GM23338 (cell line): ENCODE data around the gene LRRC3. TPM values are rescaled to one million over a fixed set of nuclear protein-coding genes. Genes with fewer than 3 reads are reported as not detected.

ENCODE experiments used
- ATAC-seq: fragments of 200-7000 bp; cut with Tn5 transposase; 3 replicates; pipeline ENCODE4 v1.9.1; 2020
- DNase-seq: peaks from one replicate; pipeline ENCODE4 v3.0.0-alpha.2; 2015; ENCODE audit warnings: low spot score
- H2AFZ ChIP-seq: fragments of 200-600 bp; sonication (generic); 2 replicates; pipeline ENCODE4 v1.8.0; 2016; ENCODE audit warnings: antibody characterized with exemption, mild to moderate bottlenecking, moderate library complexity
- H3F3A ChIP-seq: fragments of 200-600 bp; sonication (generic); replicated peaks from 2 replicates; pipeline ENCODE4 v1.8.0; 2017; ENCODE audit warnings: antibody characterized with exemption, mixed run types, low read depth
- H3K27ac ChIP-seq: fragments of 200-600 bp; sonication (generic); 2 replicates; pipeline ENCODE4 v1.6.1; 2016; ENCODE audit warnings: low read depth
- H3K27me3 ChIP-seq: fragments of 200-600 bp; sonication (generic); 2 replicates; pipeline ENCODE4 v1.8.0; 2016; ENCODE audit warnings: mild to moderate bottlenecking, mixed run types, moderate library complexity; ENCODE audit not compliant: insufficient read depth
- H3K36me3 ChIP-seq: fragments of 200-600 bp; sonication (generic); 2 replicates; pipeline ENCODE4 v1.8.0; 2016; ENCODE audit warnings: mild to moderate bottlenecking; ENCODE audit not compliant: insufficient read depth
- H3K4me1 ChIP-seq: fragments of 200-600 bp; sonication (generic); 2 replicates; pipeline ENCODE4 v1.8.0; 2016; ENCODE audit warnings: mild to moderate bottlenecking, moderate library complexity; ENCODE audit not compliant: insufficient read depth
- H3K4me2 ChIP-seq: fragments of 200-600 bp; sonication (generic); 2 replicates; pipeline ENCODE4 v1.7.1; 2017; ENCODE audit warnings: mixed run types
- H3K4me3 ChIP-seq: fragments of 200-600 bp; sonication (generic); 2 replicates; pipeline ENCODE4 v1.6.1; 2016; ENCODE audit warnings: mixed run types
- H3K79me2 ChIP-seq: fragments of 200-600 bp; sonication (generic); replicated peaks from 2 replicates; pipeline ENCODE4 v1.8.0; 2017; ENCODE audit warnings: mild to moderate bottlenecking; ENCODE audit not compliant: insufficient read depth
- H3K9me2 ChIP-seq: fragments of 200-600 bp; sonication (generic); 2 replicates; pipeline ENCODE4 v1.8.0; 2017; ENCODE audit not compliant: insufficient read depth
- H4K20me1 ChIP-seq: fragments of 200-600 bp; sonication (generic); replicated peaks from 2 replicates; pipeline ENCODE4 v1.8.0; 2017; ENCODE audit warnings: mild to moderate bottlenecking; ENCODE audit not compliant: insufficient read depth
- H3K27ac Mint-ChIP-seq: 2 replicates; pipeline ENCODE4 v1.8.0; 2020; ENCODE audit warnings: inconsistent platforms, mild to moderate bottlenecking, moderate library complexity, mixed read lengths
- H3K27me3 Mint-ChIP-seq: 3 replicates; pipeline ENCODE4 v1.8.0; 2022; ENCODE audit warnings: low read depth, mild to moderate bottlenecking, moderate library complexity, mixed read lengths, inconsistent platforms; ENCODE audit not compliant: insufficient read depth, poor library complexity
- H3K36me3 Mint-ChIP-seq: 3 replicates; pipeline ENCODE4 v1.8.0; 2021; ENCODE audit warnings: low read depth, mild to moderate bottlenecking, inconsistent platforms, moderate library complexity, mixed read lengths
- H3K4me1 Mint-ChIP-seq: 3 replicates; pipeline ENCODE4 v1.8.0; 2020; ENCODE audit warnings: mild to moderate bottlenecking, inconsistent platforms, mixed read lengths
- H3K4me3 Mint-ChIP-seq: 3 replicates; pipeline ENCODE4 v1.8.0; 2021; ENCODE audit warnings: moderate library complexity, mild to moderate bottlenecking, inconsistent platforms, mixed read lengths
- H3K9me3 Mint-ChIP-seq: 3 replicates; pipeline ENCODE4 v1.8.0; 2020; ENCODE audit warnings: moderate library complexity, mild to moderate bottlenecking, inconsistent platforms, mixed read lengths
- CREB1 ChIP-seq: fragments of 250-450 bp; sonication (Bioruptor Pico); IDR thresholded peaks from 2 replicates; pipeline ENCODE4 v1.5.0; 2020; ENCODE audit warnings: low read depth, mild to moderate bottlenecking, moderate library complexity
- EZH2phosphoT487 ChIP-seq: fragments of 200-600 bp; sonication (generic); IDR thresholded peaks from one replicate; pipeline ENCODE4 v1.8.1; 2018; ENCODE audit warnings: antibody characterized with exemption; ENCODE audit not compliant: unreplicated experiment
- NANOG ChIP-seq: IDR thresholded peaks from 2 replicates; pipeline ENCODE4 v1.6.1; 2016; ENCODE audit warnings: antibody characterized with exemption, borderline replicate concordance
- ZNF114 ChIP-seq: fragments of 250-450 bp; sonication (Bioruptor Pico); IDR thresholded peaks from 2 replicates; pipeline ENCODE4 v1.5.0; 2020; ENCODE audit warnings: mild to moderate bottlenecking, moderate library complexity
- ZNF331 ChIP-seq: fragments of 250-450 bp; sonication (Bioruptor Pico); IDR thresholded peaks from 2 replicates; pipeline ENCODE4 v1.5.0; 2020; ENCODE audit warnings: low read depth, mild to moderate bottlenecking, moderate library complexity
- polyA plus RNA-seq: library from polyadenylated mRNA; unstranded; fragments of >200 nt; fragmentation: Nextera tagmentation; extraction: Ambion mirVana; gene quantifications from 2 replicates; pipeline ENCODE4 v1.2.1, GENCODE V29; 2016
- total RNA-seq: library from RNA; depleted of rRNA; stranded (reverse); fragments of >200 nt; shearing (Covaris generic); gene quantifications from 2 replicates; pipeline ENCODE4 v1.2.3, GENCODE V29; 2014
- TF ChIP-seq, protein P1 (sequence below): IDR thresholded peaks from one replicate; pipeline ENCODE4 v1.6.1; 2018; ENCODE audit warnings: antibody characterized with exemption; ENCODE audit not compliant: unreplicated experiment
- TF ChIP-seq, protein P2 (sequence below): fragments of 250-450 bp; sonication (Bioruptor Pico); IDR thresholded peaks from 2 replicates; pipeline ENCODE4 v1.5.0; 2020; ENCODE audit warnings: mild to moderate bottlenecking, moderate library complexity
- TF ChIP-seq, protein P3 (sequence below): IDR thresholded peaks from 2 replicates; pipeline ENCODE4 v1.6.1; 2016; ENCODE audit warnings: antibody characterized with exemption

Gene LRRC3
- total and polyA plus RNA-seq, 2 experiments from 2014 or later, result 0.95 to 6.8 TPM

DNA sequence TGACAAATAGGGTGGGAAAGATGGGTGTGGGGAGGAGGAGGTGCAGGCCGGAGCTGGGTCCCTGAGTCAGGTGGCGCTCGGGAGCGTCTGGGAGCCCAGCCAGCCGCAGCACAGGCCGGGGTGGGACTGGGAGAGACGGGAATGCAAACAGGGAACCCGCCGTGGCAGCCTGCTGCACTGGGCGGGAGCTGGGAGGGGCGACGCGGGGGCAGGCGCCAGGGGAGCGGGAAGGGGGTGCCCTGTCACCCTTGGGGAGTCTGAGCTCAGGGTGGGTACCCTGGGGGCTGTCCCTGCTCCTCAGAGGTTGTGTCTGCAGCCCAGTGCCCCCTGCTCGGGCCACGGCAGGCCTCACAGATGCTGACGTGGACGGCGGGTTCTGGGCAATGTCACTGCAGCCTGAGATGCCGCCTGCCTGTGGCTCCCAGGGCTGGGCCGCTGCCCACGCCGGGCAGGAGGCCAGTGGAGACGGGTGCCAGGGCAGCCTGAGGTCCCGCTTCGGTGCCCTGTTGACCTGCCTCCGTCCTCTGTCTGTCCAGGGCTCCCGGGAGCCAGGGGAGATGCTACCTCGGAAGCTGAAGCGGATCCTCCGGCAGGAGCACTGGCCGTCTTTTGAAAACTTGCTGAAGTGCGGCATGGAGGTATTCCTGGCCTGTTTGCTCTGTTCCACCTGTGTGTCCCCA lies 16.6 kb upstream of the LRRC3 start (continued):
- TF ChIP-seq, protein P1, sequence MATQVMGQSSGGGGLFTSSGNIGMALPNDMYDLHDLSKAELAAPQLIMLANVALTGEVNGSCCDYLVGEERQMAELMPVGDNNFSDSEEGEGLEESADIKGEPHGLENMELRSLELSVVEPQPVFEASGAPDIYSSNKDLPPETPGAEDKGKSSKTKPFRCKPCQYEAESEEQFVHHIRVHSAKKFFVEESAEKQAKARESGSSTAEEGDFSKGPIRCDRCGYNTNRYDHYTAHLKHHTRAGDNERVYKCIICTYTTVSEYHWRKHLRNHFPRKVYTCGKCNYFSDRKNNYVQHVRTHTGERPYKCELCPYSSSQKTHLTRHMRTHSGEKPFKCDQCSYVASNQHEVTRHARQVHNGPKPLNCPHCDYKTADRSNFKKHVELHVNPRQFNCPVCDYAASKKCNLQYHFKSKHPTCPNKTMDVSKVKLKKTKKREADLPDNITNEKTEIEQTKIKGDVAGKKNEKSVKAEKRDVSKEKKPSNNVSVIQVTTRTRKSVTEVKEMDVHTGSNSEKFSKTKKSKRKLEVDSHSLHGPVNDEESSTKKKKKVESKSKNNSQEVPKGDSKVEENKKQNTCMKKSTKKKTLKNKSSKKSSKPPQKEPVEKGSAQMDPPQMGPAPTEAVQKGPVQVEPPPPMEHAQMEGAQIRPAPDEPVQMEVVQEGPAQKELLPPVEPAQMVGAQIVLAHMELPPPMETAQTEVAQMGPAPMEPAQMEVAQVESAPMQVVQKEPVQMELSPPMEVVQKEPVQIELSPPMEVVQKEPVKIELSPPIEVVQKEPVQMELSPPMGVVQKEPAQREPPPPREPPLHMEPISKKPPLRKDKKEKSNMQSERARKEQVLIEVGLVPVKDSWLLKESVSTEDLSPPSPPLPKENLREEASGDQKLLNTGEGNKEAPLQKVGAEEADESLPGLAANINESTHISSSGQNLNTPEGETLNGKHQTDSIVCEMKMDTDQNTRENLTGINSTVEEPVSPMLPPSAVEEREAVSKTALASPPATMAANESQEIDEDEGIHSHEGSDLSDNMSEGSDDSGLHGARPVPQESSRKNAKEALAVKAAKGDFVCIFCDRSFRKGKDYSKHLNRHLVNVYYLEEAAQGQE, result no peak
- TF ChIP-seq ZNF331 (CRISPR knock-in tag), result no peak

GRCh38 chr21:44439211-44439600 lies 16.1 kb upstream of the LRRC3 start:
- Mint-ChIP-seq H3K36me3 (no peaks in the 10 kb centered on the region), H3K9me3 (no peaks in the 10 kb centered on the region), H3K27me3 (peaks cover 5% of the 10 kb centered on the region), H3K4me1 (no peaks in the 10 kb centered on the region), H3K27ac (no peak overlapping the region), H3K4me3 (no peak overlapping the region)
- Histone ChIP-seq H3K27me3 (no peaks in the 10 kb centered on the region), H3K4me1 (no peaks in the 10 kb centered on the region), H3K27ac (no peak overlapping the region), H2AFZ (no peak overlapping the region), H3K9me2 (no peaks in the 10 kb centered on the region), H3K36me3 (no peaks in the 10 kb centered on the region), H3K4me2 (no peak overlapping the region), H3F3A (no peaks in the 10 kb centered on the region), H4K20me1 (no peaks in the 10 kb centered on the region), H3K79me2 (no peaks in the 10 kb centered on the region), H3K4me3 (no peak overlapping the region)
- DNase-seq, result no peak
- no peak for ATAC-seq
- TF ChIP-seq NANOG, result no peak
- TF ChIP-seq ZNF114 (CRISPR knock-in tag), result no peak
- TF ChIP-seq, protein P2, sequence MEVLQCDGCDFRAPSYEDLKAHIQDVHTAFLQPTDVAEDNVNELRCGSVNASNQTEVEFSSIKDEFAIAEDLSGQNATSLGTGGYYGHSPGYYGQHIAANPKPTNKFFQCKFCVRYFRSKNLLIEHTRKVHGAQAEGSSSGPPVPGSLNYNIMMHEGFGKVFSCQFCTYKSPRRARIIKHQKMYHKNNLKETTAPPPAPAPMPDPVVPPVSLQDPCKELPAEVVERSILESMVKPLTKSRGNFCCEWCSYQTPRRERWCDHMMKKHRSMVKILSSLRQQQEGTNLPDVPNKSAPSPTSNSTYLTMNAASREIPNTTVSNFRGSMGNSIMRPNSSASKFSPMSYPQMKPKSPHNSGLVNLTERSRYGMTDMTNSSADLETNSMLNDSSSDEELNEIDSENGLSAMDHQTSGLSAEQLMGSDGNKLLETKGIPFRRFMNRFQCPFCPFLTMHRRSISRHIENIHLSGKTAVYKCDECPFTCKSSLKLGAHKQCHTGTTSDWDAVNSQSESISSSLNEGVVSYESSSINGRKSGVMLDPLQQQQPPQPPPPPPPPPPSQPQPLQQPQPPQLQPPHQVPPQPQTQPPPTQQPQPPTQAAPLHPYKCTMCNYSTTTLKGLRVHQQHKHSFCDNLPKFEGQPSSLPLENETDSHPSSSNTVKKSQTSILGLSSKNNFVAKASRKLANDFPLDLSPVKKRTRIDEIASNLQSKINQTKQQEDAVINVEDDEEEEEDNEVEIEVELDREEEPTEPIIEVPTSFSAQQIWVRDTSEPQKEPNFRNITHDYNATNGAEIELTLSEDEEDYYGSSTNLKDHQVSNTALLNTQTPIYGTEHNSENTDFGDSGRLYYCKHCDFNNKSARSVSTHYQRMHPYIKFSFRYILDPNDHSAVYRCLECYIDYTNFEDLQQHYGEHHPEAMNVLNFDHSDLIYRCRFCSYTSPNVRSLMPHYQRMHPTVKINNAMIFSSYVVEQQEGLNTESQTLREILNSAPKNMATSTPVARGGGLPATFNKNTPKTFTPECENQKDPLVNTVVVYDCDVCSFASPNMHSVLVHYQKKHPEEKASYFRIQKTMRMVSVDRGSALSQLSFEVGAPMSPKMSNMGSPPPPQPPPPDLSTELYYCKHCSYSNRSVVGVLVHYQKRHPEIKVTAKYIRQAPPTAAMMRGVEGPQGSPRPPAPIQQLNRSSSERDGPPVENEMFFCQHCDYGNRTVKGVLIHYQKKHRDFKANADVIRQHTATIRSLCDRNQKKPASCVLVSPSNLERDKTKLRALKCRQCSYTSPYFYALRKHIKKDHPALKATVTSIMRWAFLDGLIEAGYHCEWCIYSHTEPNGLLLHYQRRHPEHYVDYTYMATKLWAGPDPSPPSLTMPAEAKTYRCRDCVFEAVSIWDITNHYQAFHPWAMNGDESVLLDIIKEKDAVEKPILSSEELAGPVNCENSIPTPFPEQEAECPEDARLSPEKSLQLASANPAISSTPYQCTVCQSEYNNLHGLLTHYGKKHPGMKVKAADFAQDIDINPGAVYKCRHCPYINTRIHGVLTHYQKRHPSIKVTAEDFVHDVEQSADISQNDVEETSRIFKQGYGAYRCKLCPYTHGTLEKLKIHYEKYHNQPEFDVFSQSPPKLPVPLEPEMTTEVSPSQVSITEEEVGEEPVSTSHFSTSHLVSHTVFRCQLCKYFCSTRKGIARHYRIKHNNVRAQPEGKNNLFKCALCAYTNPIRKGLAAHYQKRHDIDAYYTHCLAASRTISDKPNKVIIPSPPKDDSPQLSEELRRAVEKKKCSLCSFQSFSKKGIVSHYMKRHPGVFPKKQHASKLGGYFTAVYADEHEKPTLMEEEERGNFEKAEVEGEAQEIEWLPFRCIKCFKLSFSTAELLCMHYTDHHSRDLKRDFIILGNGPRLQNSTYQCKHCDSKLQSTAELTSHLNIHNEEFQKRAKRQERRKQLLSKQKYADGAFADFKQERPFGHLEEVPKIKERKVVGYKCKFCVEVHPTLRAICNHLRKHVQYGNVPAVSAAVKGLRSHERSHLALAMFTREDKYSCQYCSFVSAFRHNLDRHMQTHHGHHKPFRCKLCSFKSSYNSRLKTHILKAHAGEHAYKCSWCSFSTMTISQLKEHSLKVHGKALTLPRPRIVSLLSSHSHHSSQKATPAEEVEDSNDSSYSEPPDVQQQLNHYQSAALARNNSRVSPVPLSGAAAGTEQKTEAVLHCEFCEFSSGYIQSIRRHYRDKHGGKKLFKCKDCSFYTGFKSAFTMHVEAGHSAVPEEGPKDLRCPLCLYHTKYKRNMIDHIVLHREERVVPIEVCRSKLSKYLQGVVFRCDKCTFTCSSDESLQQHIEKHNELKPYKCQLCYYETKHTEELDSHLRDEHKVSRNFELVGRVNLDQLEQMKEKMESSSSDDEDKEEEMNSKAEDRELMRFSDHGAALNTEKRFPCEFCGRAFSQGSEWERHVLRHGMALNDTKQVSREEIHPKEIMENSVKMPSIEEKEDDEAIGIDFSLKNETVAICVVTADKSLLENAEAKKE, result no peak
- TF ChIP-seq CREB1 (CRISPR knock-in tag), result no peak
- no peak for TF ChIP-seq EZH2phosphoT487
- TF ChIP-seq, protein P3, sequence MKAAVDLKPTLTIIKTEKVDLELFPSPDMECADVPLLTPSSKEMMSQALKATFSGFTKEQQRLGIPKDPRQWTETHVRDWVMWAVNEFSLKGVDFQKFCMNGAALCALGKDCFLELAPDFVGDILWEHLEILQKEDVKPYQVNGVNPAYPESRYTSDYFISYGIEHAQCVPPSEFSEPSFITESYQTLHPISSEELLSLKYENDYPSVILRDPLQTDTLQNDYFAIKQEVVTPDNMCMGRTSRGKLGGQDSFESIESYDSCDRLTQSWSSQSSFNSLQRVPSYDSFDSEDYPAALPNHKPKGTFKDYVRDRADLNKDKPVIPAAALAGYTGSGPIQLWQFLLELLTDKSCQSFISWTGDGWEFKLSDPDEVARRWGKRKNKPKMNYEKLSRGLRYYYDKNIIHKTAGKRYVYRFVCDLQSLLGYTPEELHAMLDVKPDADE, result no peak
